Panc1 (cell line): ENCODE results near the gene CDK17.

ENCODE experiments used
- POLR2AphosphoS5 ChIP-seq: IDR thresholded peaks from 2 replicates; pipeline ENCODE4 v1.6.1; 2012; ENCODE audit warnings: mild to moderate bottlenecking, low read depth, low read length, moderate library complexity
- TCF7L2 ChIP-seq: IDR thresholded peaks from 2 replicates; pipeline ENCODE4 v1.6.1; 2011; ENCODE audit warnings: mild to moderate bottlenecking, low read depth, low read length, inconsistent platforms

DNA sequence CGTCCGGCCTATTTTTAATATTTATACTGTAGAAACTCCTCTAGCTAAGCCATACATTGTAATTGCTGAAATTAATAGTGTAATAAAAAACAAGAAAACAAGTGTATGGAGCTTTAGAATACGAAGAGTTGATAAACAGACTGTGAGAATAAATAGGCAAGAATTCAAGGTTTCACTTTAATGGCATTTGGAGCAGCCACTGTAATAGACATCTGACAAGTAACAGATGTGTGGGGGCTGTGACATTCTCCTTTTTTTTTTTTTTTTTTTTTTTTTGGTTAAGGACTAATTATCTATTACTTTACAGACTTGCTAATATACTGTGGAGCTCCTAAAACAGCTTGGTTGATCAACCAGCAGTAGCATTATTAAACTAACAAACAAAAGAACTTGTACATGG lies 47.0 kb upstream of the CDK17 start:
- no peak for TF ChIP-seq POLR2AphosphoS5
- TF ChIP-seq TCF7L2 = no peak
